HepG2 (cell line): Measurements from ENCODE around the gene PC. TPM values are rescaled to one million over a fixed set of nuclear protein-coding genes. Genes with fewer than 3 reads are reported as not detected.
A peak's percentile ranks its signal among the peaks of the same experiment; 100 is the strongest.

Experiments
- ATAC-seq: fragments of 200-7000 bp; cut with Tn5 transposase; 3 replicates; pipeline ENCODE4 v1.9.1; 2020; ENCODE audit warnings: mild to moderate bottlenecking, moderate library complexity
- BruUV-seq: library from RNA; stranded (reverse); fragments of 400-500 nt; replicated peaks from 2 replicates; lab custom pipeline; 2021; lab: Mats Ljungman, UMichigan
- CTCF ChIA-PET: fragments of 300-600 bp; formaldehyde crosslinking; extraction: SDS; loops from one replicate; lab custom pipeline; 2021; ENCODE audit warnings: low total read pairs, inconsistent platforms, low intra/inter-chr PET ratio; lab: Yijun Ruan, JAX
- POLR2A ChIA-PET: fragments of 350-600 bp; sonication (Branson Sonifier 250); formaldehyde crosslinking; loops from one replicate; lab custom pipeline; 2020; ENCODE audit warnings: antibody characterized with exemption, inconsistent platforms; lab: Yijun Ruan, JAX
- DNase-seq: peaks from one replicate; pipeline ENCODE4 v3.0.0-alpha.2; 2015; ENCODE audit warnings: low spot score
- FAIRE-seq: peaks from 3 replicates; lab custom pipeline; 2011; peaks lifted over from hg19 to GRCh38; lab: Jason Lieb, UNC
- H2AFZ ChIP-seq: one replicate; pipeline ENCODE4 v1.6.1; 2011; ENCODE audit warnings: low read length, inconsistent platforms
- H3K27ac ChIP-seq: fragments of 300-600 bp; 3 replicates; pipeline ENCODE4 v1.8.0; 2011; ENCODE audit warnings: mixed run types, mild to moderate bottlenecking, mixed read lengths, low read length, inconsistent platforms; ENCODE audit not compliant: insufficient read depth; ENCODE audit errors: extremely low read length
- H3K27me3 ChIP-seq, 2 experiments: fragments of 200-600 bp in 1 of 2; 2 replicates in 1 of 2; 3 replicates in 1 of 2; pipeline versions ENCODE4 v1.6.0 to v1.8.0; 2011; ENCODE audit warnings: low read length in 2 of 2, mild to moderate bottlenecking in 2 of 2, moderate library complexity in 2 of 2, inconsistent platforms in 1 of 2; ENCODE audit not compliant: insufficient read depth in 2 of 2, control insufficient read depth in 1 of 2
- H3K36me3 ChIP-seq, 2 experiments: fragments of 200-600 bp in 1 of 2; replicated peaks in 1 of 2; 2 replicates in 1 of 2; 3 replicates in 1 of 2; pipeline versions ENCODE4 v1.5.1 to v1.8.0; 2011; ENCODE audit warnings: low read length in 2 of 2, inconsistent platforms in 1 of 2; ENCODE audit not compliant: insufficient read depth in 2 of 2, control insufficient read depth in 1 of 2
- H3K4me1 ChIP-seq: 2 replicates; pipeline ENCODE4 v1.5.1; 2012; ENCODE audit warnings: low read length, inconsistent platforms; ENCODE audit not compliant: insufficient read depth
- H3K4me2 ChIP-seq: 2 replicates; pipeline ENCODE4 v1.6.0; 2011; ENCODE audit warnings: low read depth, low read length, inconsistent platforms
- H3K4me3 ChIP-seq, 3 experiments: fragments of 200-600 bp in 1 of 3; sonication (generic), shearing (Covaris generic) in 1 of 3; replicated peaks in 1 of 3; 2 replicates each; pipeline ENCODE4 v1.5.1; 2011 to 2016; ENCODE audit warnings: low read length in 3 of 3, inconsistent platforms in 2 of 3, low read depth in 2 of 3, mild to moderate bottlenecking in 2 of 3, control low read depth in 1 of 3, mixed read lengths in 1 of 3; ENCODE audit not compliant: insufficient read depth in 1 of 3
- H3K79me2 ChIP-seq: one replicate; pipeline ENCODE4 v1.6.1; 2011; ENCODE audit warnings: low read length, inconsistent platforms; ENCODE audit not compliant: insufficient read depth
- H3K9ac ChIP-seq: 2 replicates; pipeline ENCODE4 v1.6.0; 2011; ENCODE audit warnings: mild to moderate bottlenecking, low read depth, low read length, inconsistent platforms; ENCODE audit not compliant: insufficient read depth
- H3K9me3 ChIP-seq: 2 replicates; pipeline ENCODE4 v1.5.1; 2012; ENCODE audit warnings: mild to moderate bottlenecking, low read length
- H4K20me1 ChIP-seq: 2 replicates; pipeline ENCODE4 v1.6.0; 2011; ENCODE audit warnings: inconsistent platforms, mild to moderate bottlenecking, low read length, moderate library complexity; ENCODE audit not compliant: insufficient read depth
- ARNTL ChIP-seq: sonication (generic); formaldehyde crosslinking; IDR thresholded peaks from 2 replicates; pipeline ENCODE4 v1.4.0; 2020; ENCODE audit warnings: mild to moderate bottlenecking, missing genetic modification reagents
- CBX2 ChIP-seq, 2 experiments: fragments of 200-600 bp in 1 of 2; sonication (generic); formaldehyde crosslinking in 1 of 2; IDR thresholded peaks; 2 replicates each; pipeline versions ENCODE4 v1.7.0 to v1.8.1; 2018 to 2022; ENCODE audit warnings: low read depth in 2 of 2, low read length in 1 of 2, mild to moderate bottlenecking in 1 of 2, missing genetic modification reagents in 1 of 2
- DPF2 ChIP-seq: sonication (generic); formaldehyde crosslinking; IDR thresholded peaks from 2 replicates; pipeline ENCODE4 v1.4.0; 2020; ENCODE audit warnings: mild to moderate bottlenecking, low read depth, missing genetic modification reagents, borderline replicate concordance
- ERF ChIP-seq: IDR thresholded peaks from 2 replicates; pipeline ENCODE4 v1.6.1; 2018; ENCODE audit warnings: missing biosample characterization, missing genetic modification reagents
- FOXO1 ChIP-seq: sonication (generic); formaldehyde crosslinking; IDR thresholded peaks from 2 replicates; pipeline ENCODE4 v1.4.0; 2020; ENCODE audit warnings: missing genetic modification reagents
- NFIB ChIP-seq: sonication (generic); formaldehyde crosslinking; IDR thresholded peaks from 2 replicates; pipeline ENCODE4 v1.9.0; 2021; ENCODE audit warnings: missing genetic modification reagents, mild to moderate bottlenecking, borderline replicate concordance
- NPAS2 ChIP-seq: sonication (generic); formaldehyde crosslinking; IDR thresholded peaks from 2 replicates; pipeline ENCODE4 v1.8.0; 2022; ENCODE audit warnings: mild to moderate bottlenecking, missing genetic modification reagents, borderline replicate concordance
- NR3C1 ChIP-seq: sonication (generic); formaldehyde crosslinking; IDR thresholded peaks from 2 replicates; pipeline ENCODE4 v1.4.0; 2020; ENCODE audit warnings: missing genetic modification reagents
- RXRB ChIP-seq: IDR thresholded peaks from 2 replicates; pipeline ENCODE4 v1.6.1; 2016; ENCODE audit warnings: borderline replicate concordance, missing genetic modification reagents, missing compliant biosample characterization
- SNAPC5 ChIP-seq: sonication (generic); formaldehyde crosslinking; IDR thresholded peaks from 2 replicates; pipeline ENCODE4 v1.8.1; 2023; ENCODE audit warnings: mild to moderate bottlenecking, missing genetic modification reagents, borderline replicate concordance
- TCF7L2 ChIP-seq: IDR thresholded peaks from 2 replicates; pipeline ENCODE4 v1.6.1; 2011; ENCODE audit warnings: mild to moderate bottlenecking, low read depth, low read length, moderate library complexity
- ZC3H4 ChIP-seq: sonication (generic); formaldehyde crosslinking; IDR thresholded peaks from 2 replicates; pipeline ENCODE4 v1.4.0; 2020; ENCODE audit warnings: missing genetic modification reagents, borderline replicate concordance
- ZMAT3 ChIP-seq: sonication (generic); formaldehyde crosslinking; conservative IDR thresholded peaks from 2 replicates; pipeline ENCODE4 v1.7.0; 2021; ENCODE audit warnings: missing genetic modification reagents
- ZNF142 ChIP-seq: sonication (generic); formaldehyde crosslinking; IDR thresholded peaks from 2 replicates; pipeline ENCODE4 v1.4.0; 2020; ENCODE audit warnings: missing genetic modification reagents
- ZNF263 ChIP-seq: sonication (generic); formaldehyde crosslinking; IDR thresholded peaks from 2 replicates; pipeline ENCODE4 v1.4.0; 2020; ENCODE audit warnings: missing genetic modification reagents
- ZNF570 ChIP-seq: sonication (generic); formaldehyde crosslinking; IDR thresholded peaks from 2 replicates; pipeline ENCODE4 v1.4.0; 2020; ENCODE audit warnings: mild to moderate bottlenecking, missing genetic modification reagents, borderline replicate concordance
- ZNF607 ChIP-seq: sonication (generic); formaldehyde crosslinking; IDR thresholded peaks from 2 replicates; pipeline ENCODE4 v1.5.1; 2020; ENCODE audit warnings: missing genetic modification reagents, mild to moderate bottlenecking, borderline replicate concordance
- ZNF720 ChIP-seq: sonication (generic); formaldehyde crosslinking; IDR thresholded peaks from 2 replicates; pipeline ENCODE4 v1.4.0; 2020; ENCODE audit warnings: missing genetic modification reagents
- WGBS: methylation state at CpG from one replicate; pipeline ENCODE4 v1.1.6; 2017; ENCODE audit warnings: low lambda C conversion rate; 5-methylcytosine and 5-hydroxymethylcytosine counted together
- in situ Hi-C: cut with HindIII; loops from 2 replicates; pipeline ENCODE4 v1.10.0; 2017; ENCODE audit warnings: low pct_unique_long_range_greater_than_20kb; ENCODE audit not compliant: extremely low pct_ligation_motif_present
- intact Hi-C: fragments of 100-400 bp; cut with micrococcal nuclease; formaldehyde crosslinking; loops from one replicate; pipeline ENCODE4 v1.10.0; 2022; ENCODE audit not compliant: unreplicated experiment
- polyA plus RNA-seq, 8 experiments: library from polyadenylated mRNA; depleted of rRNA in 3 of 8; stranded (reverse) in 7 of 8; unstranded in 1 of 8; fragments of >200 nt; fragmentation: Illumina TruSeq in 4 of 8; extraction: Trizol in 4 of 8; gene quantifications; 2 replicates each; pipeline versions ENCODE4 v1.2.1 to v1.2.3, GENCODE V29; 2011 to 2016; ENCODE audit warnings: low read depth in 4 of 8, missing spikeins in 1 of 8, mixed read lengths in 1 of 8; ENCODE audit not compliant: insufficient read depth in 1 of 8
- total RNA-seq, 5 experiments: library from RNA; depleted of rRNA; stranded (reverse); fragments of >200 nt; fragmentation: Illumina TruSeq; extraction: Trizol; gene quantifications; 2 replicates each; pipeline ENCODE4 v1.2.3, GENCODE V29; 2016; ENCODE audit warnings: low read depth in 1 of 5

The PC gene
- total and polyA plus RNA-seq, 2 of the 13 experiments (the other 11 are each of a cell fraction or from before 2014, with no cell fraction given): 29.0 to 39.0 TPM

- Histone ChIP-seq H3K4me1 (peaks cover 28% of the 10 kb centered on the region), H3K27ac (peak within 1 kb of the TSS; percentile 82), H3K4me3 (peak within 1 kb of the TSS; percentile 87 to 99 (median 87)), H3K4me2 (peak within 1 kb of the TSS; percentile 95), H3K9me3 (no peaks in the 10 kb centered on the region), H3K36me3 (peaks cover 4 to 37% of the 10 kb centered on the region in 2 experiments), H4K20me1 (peaks cover 6% of the 10 kb centered on the region; the same call in 1 of the 2 replicates), H3K79me2 (peaks cover 28% of the 10 kb centered on the region), H3K27me3 (no peaks in the 10 kb centered on the region; a peak in 1 of 5 replicates), H3K9ac (peak within 1 kb of the TSS; percentile 96), H2AFZ (no peak within 1 kb of the TSS)
- WGBS: no CpG with 5 or more reads among the region's 98 CpGs
- POLR2A ChIA-PET: interaction anchor here (0.7 to 4.2 kb wide), 24 partner anchors 9 to 530 kb away, joined by 3 to 24 read pairs (median 4); partner anchors contain the start of genes BBS1, DPP3, MRPL11 and PC
- intact Hi-C loops (loop anchor here (5.0 kb wide), 1 partner anchor 134 kb away; the partner anchor contains the start of gene C11orf86), in situ Hi-C loops (loop anchor here (10.0 to 25.0 kb wide), 3 partner anchors 132 to 431 kb away; partner anchors contain the start of genes C11orf86, CTSF and NPAS4)
- FAIRE-seq (peak; percentile 47), DNase-seq (peak; percentile 71), ATAC-seq (peak; percentile 78)
- CTCF ChIA-PET: no interaction called here
- BruUV-seq: TSS peak; percentile 52
- no peak for TF ChIP-seq SNAPC5
- TF ChIP-seq NR3C1 (CRISPR knock-in tag): no peak
- peak; percentile 97 for TF ChIP-seq ZNF263 (CRISPR knock-in tag)
- no peak for TF ChIP-seq DPF2 (CRISPR knock-in tag)
- no peak for TF ChIP-seq NPAS2
- no peak for TF ChIP-seq TCF7L2
- peak; percentile 34; the same call in 1 of the 2 replicates for TF ChIP-seq ERF (CRISPR knock-in tag)
- TF ChIP-seq FOXO1: no peak; the same call in 1 of the 2 replicates
- TF ChIP-seq ZNF720 (CRISPR knock-in tag): no peak
- no peak for TF ChIP-seq ZNF570 (CRISPR knock-in tag)
- no peak for TF ChIP-seq CBX2 (IDR thresholded peaks at IDR 0.05; ENCODE audit: low read depth, low read length)
- TF ChIP-seq CBX2 (CRISPR knock-in tag; IDR thresholded peaks at IDR 0.05; ENCODE audit: low read depth): no peak
- TF ChIP-seq RXRB (CRISPR knock-in tag): no peak
- TF ChIP-seq NFIB (CRISPR knock-in tag): no peak
- no peak for TF ChIP-seq ZC3H4 (CRISPR knock-in tag)
- TF ChIP-seq ZMAT3 (CRISPR knock-in tag): peak; percentile 51; the same call in 1 of the 2 replicates
- TF ChIP-seq ARNTL (CRISPR knock-in tag): no peak
- TF ChIP-seq ZNF142 (CRISPR knock-in tag): no peak
- TF ChIP-seq ZNF607: 0 out of 2 replicates have a peak, but pooled peaks have one; percentile 37
These were observed 115.0 kb downstream of the PC start, which contains the start of gene RCE1 for GRCh38 chr11:66842896-66843775. Gene RCE1 (plus strand): TSS chr11:66843441. CDS start chr11:66843456, 15 bp downstream.
